GM18907 (cell line): ENCODE data around the gene CILP2.
A peak's percentile ranks its signal among the peaks of the same experiment; 100 is the strongest.

Experiments
- ATAC-seq: cut with Tn5 transposase; IDR thresholded peaks from one replicate; pipeline ENCODE4 v1.9.1; 2021; ENCODE audit warnings: mild to moderate bottlenecking, moderate library complexity; ENCODE audit not compliant: unreplicated experiment

Gene CILP2

DNA sequence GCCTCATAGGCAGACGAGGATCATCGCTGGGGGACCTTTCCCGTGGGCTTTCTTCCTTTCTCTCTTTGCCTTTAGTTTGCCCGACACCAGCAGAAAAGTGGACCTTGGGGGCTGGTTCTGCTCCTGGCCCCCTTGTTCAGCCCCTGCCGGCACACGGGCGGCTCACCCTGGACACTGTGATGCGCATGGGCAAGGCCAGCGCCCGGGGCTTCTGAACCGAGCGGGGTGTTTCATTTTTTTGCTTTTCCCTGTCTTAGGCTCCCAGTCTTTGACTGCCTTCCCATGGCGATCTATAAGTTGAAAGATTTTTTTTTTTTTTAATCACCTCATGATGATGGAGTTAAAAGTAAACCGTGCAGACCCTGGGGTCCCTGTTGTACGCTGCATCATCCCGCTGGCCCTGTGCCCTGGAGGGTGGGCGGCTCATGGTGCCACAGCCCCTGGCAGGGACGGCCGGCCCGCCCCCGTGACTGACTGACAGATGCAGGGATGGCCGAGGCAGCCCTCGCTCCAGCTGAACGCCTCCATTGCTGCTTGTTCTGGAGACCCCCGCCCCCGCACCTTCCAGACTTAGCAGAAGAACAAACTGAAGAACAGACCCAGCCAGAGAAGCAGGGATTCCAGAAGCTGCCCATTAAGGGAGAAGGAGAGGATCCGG, 32.3 kb upstream of the CILP2 start:
- ATAC-seq, result no peak

DNA sequence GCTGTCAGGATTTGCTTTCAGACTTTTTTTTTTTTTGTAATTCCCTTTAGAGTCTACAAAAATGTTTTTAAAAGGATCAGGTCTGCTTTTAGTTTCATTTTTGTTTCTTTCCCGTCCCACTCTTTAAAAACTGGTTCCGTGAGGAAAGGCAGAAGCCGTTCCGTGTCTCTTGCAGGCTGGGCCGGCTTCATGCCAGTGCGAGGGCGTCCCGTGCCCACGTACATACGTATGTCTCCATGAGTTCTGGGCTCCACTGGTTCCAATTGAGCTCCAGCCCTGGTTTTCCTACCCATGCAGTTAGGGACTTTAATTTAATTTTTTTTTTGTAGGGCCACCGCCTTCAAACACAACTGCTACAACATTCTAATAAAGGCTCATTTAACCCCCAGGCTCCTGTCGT, 31.5 kb upstream of the CILP2 start:
- ATAC-seq, result no peak

DNA sequence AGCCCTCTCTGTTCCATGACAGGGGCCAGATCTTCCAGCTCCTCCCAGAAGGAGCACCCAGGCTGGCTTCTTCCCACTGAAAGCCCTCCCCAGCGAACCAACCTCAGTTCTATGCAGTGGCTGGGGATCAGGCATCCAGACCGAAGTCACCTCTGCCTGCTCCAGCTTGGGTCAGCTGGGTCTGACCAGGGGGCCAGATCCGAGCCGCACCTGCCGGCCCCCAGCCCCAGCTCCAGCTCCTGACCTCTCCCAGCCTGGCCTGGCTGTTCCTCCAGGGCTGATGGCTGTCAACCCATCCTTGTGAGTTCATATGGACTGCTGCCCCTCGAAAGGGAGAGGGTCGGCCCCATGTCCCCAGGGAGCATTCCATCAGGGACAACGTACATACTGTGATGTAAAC, 30.7 kb upstream of the CILP2 start:
- no peak for ATAC-seq

DNA sequence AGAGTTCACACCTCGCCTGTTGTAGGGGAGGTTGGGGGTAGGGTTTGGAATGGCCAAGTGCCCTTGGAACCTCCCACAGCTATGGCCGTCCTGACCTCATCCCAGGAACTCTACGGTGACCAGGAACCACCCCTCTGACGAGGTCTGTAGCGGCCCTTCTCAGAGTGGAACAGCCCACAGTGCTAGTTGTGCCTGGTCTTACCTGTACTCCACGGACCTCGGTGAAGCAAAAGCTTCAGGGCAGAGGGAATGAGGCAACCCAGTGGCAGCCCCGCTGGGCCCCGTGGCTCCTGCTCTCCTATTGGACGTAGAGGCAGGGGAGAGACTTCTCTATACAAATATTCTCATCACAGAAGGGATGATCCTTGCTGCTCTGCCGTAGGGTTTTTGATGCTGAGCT, 29.8 kb upstream of the CILP2 start:
- ATAC-seq, result no peak

DNA sequence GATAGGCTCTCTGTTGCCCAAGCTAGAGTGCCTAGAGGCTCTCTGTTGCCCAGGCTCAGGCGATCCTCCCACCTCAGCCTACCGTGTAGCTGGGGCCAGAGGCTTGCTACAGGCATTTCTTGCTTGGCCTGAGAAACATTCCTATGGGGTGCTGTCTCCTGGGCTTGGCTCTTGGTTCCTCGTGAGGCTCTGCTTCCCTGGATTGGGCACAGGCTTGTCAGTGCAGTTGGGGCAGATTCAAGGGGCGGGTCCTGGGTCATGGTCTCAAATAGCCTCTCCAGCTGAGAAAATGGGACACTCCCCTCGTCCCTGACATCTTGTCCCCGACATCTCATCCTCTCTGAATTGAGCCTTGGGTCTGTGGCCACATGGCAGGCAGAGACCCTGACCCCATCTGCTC, 27.6 kb upstream of the CILP2 start:
- no peak for ATAC-seq

DNA sequence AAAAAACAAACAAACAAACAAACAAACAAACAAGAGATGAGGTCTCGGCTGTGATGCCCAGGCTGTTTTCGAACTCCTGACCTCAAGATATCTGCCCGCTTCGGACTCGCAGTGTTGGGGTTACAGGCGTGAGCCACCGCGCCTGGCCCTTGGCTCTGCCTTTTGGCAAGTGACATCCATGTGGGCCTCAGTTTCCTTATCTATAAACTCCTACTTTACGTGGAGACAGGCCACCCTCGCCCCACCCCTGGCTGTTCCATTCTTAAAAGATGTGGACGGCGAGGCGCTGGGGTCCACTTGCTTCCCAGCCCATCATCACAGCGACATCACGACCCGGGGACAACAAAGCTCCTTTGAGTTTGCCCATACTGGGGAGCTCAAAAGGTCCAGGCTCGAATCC, 24.4 kb upstream of the CILP2 start:
- no peak for ATAC-seq

DNA sequence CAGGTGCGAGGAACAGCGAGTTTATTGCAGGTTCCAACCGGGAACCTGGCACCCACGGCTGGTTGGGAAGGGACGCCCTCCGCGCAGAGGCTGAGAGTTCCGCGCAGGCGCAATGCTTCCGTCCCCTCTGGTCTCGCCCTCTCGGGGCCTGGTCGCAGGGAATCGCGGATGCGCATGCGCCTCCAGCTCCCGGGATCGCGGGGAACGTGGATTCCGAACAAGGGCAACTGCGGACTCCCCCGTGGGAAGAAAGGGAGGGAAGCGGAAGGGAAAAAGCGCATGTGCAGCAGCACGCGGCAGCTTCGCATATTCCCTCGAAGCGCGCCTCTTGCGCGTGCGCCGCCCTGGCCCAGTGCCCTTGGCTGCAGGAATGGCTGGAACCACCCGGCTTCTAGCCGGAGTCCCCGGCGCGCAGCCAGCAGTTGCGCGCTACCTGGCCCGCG, 23.8 kb upstream of the CILP2 start:
- ATAC-seq, result no peak

DNA sequence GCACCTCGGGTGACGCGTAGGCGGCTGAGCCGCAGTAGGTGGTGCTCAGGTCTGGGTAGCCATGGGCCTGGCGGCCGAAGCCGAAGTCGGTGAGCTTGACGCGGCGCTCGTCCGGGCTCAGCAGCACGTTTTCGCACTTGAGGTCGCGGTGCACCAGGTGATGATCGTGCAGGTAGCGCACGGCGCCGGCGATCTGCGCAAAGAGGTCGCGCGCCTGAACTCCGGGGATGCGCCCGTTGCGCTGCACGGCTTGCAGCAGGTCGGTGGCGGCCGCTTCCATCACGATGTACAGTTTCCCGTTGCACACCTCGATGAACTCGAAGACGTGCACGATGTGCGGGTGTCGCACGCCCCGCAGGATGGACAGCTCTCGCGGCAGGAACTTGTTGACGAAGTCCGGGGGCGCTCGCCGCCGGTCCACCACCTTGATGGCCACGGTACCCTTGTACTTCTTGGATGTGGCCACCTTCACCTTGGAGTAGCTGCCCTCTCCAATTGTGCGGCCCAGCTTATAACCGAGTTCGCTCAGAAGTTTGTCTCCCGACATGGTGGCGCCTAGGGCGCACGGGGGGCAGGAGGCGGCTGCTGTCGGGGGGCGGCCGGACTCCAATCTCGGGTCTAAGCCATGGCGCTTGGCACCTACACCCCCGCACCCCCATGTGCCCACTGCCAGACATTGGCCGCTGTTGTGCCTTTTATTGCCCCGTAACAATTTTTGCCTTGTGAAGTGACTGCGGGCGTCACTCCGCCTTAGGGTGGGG, 23.0 kb upstream of the CILP2 start, which contains the start of gene TSSK6:
TSSK6 (minus strand) TSS at position 668 of the 761 bp plus-strand sequence; CDS start at position 547, 121 bp downstream.
- ATAC-seq, result no peak

DNA sequence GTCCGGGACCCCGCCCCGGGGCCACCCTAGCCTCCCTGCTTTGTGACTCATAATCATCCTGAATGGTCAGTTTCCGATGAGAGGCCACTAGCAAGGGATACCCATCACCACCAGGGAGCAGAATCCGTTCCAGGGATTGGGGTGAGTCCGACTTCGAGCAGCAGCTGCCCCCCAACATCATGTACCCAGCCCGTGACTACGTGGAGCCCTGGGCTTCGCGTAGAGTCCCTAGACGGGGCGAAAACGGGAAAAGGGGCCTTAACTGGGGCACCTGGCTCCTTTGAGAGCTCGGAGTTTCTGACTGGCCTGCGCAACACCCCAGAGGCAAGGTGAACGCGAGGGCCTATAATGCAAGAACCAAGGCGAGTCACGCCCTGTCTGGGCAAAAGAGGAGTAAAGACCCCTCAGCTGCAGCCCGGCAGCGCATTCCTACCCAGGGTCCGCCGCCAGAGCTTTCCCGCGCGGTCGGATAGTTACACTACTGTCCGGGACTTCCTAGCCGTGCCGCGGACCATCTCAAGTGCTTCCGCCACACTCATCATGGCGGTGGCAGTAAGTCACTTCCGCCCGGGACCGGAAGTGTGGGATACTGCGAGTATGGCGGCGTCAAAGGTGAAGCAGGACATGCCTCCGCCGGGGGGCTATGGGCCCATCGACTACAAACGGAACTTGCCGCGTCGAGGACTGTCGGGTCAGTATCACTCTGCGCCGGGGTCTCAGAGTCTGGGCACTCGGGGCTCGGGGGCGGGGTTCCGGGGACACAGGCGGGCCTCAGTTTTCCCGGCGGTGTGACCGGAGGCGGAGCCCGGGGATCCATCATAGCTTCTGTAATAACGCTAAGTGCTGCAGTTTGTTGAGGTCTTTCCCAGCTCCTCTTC, 22.2 kb upstream of the CILP2 start, which contains the start of gene NDUFA13:
NDUFA13 (plus strand) TSS at position 584 of the 878 bp plus-strand sequence; CDS start at position 598, 14 bp downstream.
- peak; percentile 89 for ATAC-seq

DNA sequence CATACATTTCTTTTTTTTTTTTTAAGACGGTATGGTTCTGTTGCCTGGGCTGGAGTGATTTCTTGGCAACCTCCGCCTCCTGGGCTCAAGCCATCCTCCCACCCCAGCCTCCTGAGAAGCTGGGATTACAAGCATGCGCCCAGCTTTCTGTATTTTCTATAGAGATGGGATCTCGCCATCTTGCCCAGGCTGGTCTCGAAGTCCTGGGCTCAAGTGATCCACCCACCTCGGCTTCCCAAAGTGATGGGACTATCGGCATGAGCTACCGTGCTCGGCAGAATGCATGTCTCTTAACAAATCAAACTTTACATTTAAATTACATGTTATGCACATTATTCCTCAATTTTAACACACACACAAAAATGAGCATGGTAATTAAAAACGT, 20.8 kb upstream of the CILP2 start:
- ATAC-seq, result no peak

DNA sequence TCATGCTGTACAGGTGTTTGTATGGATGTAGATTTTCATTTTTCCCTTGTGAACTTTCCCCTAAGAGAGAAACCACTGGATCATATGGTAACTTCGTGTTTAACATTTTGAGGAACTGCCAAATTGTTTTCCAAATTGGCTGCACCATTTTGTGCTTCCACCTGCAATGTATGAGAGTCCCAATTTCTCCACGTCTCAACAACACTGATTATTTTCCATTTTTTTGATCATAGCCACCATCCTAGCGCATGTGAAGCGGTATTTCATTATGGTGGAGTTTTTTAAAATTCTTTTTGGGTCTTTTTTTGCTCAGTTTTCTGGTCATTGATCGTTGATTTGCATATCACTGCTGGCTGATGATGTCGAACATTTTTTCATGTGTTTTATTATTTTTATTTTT, 17.1 kb upstream of the CILP2 start:
- no peak for ATAC-seq

DNA sequence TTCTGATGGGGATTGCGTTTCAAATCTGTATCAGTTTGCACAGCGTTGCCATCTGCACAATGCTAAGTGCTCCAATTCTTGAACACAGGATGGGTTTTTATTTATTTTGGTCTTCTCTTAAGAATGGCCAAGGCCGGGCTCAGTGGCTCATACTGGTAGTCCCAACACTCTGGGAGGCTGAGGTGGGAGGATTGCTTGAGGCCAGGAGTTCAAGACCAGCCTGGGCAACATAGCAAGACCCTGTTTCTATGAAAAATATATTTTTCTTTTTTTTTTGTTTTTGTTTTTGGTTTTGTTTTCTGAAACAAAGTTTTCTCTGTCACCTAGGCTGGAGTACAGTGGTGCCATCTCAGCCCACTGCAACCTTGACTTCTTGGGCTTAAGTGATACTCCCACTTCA, 14.9 kb upstream of the CILP2 start:
- no peak for ATAC-seq

DNA sequence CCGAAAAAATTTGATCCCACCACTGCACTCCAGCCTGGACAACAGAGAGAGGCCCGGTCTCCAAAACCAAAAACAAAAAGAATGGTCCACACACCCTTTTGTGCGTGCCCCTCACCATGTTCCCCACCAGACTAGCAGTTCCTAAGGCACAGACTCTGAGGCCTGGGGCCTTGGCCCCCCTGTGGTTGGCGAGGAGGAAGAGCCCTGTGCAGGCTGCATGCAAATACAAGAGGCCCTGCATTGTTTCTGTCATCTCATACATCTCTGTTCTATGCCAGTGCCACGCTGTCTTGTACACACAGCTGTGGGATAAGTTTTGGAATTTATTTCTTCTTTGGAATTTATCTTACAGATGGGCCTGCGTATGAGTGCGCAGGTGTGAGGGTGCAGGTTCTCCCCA, 14.0 kb upstream of the CILP2 start:
- no peak for ATAC-seq

DNA sequence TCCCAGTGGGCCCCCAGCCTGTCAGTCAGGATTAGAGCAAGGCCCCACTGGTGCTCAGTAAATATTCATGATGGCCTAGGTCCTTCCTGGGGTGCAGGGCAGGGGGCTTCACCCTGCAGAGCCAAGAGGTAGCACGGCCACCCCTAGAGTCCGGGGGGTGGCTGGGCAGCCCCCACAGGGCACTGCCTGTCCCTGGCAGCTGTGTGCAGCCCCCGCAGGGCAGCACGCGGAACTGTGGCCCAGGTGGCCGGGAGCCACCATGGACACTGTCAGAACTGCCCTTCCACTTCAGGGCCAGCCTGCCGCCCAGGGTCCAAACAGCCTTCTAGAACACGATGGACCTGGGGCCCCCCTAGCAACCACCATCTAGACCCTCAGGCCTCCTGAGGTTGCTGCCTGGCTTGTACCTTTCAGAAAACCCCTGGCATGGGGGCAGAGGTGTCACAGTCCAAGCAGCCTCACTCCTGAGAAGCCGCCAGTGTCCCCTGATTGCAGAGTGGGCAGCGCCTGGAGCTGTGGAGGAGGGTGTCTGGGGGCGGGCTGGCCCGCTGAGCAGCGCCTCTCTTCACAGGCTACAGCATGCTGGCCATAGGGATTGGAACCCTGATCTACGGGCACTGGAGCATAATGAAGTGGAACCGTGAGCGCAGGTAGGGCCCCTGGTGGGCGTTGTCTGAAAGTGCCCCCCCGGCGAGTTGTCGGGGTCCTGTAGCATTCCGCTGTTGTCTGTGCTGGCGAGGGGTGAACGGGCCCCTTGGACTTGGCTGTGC, 12.3 kb upstream of the CILP2 start:
- ATAC-seq, result no peak

DNA sequence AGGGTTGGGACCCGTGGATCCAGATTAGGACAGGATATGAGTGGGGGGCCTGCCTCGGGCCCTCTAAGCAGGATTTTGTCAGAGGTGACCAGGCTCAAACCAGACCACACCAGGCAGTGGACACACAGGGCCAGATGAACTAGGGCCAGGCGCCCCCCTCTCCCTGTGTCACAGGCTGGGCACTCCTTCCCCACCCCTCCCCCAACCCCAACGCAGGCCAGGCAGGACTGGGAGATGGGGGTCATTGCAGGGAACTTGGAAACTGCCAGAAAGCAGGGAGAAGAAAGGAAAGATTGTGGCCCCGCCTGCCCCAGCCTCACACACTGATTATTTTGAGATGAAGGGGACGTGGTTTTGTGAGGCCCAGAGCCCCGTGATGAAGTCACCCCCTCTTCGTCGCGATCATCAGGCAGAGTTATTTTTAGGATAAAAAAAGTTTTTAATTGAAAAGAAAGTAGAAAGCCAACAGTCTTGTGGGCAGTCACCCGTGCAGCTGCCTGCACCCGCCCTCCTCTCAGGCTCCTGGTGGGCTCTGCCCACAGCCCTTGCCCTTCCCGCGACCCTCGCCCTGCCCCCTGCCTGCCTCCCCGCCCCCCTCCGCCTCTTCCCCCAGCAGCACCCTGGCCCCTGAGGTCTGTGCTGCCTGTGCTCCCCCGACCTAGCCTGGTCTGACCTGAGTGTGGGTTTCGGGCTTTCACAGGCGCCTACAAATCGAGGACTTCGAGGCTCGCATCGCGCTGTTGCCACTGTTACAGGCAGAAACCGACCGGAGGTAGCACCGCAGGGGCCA, 11.3 kb upstream of the CILP2 start:
- ATAC-seq, result no peak

DNA sequence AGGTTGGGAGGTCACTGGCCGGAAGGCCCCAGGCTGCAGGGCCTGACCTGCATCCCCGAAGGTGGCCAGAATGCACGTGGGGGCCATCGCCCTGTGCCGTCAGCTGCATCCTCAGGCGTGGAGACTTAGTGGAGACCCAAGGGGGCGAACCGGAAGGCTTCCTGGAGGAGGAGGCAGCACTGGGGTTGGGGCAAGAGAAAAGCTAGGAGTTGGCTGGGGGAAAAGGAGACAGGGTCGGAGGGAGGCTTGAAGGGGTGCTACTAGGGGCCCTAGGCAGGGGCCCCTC, 10.8 kb upstream of the CILP2 start:
- no peak for ATAC-seq

DNA sequence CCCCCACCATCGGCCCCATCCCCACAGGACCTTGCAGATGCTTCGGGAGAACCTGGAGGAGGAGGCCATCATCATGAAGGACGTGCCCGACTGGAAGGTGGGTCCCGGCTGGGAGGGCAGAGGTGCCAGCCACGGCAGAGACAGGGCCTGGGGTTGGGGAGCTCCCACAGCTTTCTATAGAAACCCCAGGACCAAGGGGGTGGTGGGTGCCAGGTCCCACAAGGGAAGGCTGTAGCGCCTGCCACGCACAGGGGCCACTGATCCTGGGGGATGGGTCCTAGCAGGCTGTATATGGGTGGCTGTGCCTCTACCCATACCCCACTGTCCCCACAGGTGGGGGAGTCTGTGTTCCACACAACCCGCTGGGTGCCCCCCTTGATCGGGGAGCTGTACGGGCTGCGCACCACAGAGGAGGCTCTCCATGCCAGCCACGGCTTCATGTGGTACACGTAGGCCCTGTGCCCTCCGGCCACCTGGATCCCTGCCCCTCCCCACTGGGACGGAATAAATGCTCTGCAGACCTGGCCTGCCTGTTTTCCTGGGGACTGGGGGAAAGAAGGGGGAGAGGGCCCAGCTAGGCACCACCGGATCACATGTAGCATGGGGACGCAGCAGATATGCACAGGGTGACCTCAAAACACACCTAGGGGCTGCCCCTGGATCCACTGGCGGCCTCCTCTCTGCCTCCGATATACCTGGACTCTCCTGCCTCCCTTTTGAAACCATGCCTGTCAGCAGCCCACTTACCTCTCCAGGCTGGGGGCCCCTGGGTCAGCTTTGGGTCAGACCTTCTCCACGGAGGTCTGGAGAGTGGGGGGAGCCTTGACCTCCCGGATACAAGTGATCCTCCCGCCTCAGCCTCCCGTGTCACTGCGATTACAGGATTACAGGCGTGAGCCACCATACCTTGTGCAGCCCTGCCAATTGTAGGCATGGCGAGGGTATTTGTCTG, 10.1 kb upstream of the CILP2 start:
- ATAC-seq, result no peak

DNA sequence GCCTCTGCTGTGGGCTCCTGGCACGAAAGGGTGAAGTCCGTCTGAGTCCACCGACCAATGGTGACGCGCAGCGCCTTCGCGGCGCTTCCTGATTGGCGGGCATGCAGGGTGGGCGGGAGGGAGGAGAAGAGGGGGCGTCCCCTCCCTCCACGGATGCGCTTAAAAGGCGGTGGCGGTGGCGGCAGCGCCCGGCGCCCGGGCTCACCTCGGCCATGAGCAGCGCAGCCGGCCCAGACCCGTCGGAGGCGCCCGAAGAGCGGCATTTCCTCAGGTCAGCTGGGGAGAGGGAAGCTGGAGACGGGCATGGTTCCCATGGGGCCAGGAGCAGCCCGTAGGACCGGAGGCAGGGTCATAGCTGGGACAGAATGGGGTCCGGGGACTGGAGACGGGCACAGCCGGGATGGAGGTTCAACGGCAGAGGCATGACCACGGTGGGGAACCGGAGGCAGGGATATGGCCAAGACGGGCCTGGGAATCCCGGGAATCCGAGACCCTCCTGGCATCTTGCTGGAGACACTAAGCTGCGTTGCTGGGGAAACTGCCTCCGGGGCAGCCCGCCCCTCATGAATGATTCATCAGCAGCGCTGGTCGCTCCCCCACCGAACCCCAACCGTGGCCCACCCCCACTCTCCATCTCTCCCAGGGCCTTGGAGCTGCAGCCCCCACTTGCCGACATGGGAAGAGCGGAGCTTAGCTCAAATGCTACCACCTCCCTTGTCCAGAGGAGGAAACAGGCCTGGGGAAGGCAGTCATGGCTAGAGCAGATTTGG, 9.2 kb upstream of the CILP2 start, which contains the start of gene YJEFN3:
YJEFN3 (plus strand) TSS at position 191 of the 770 bp plus-strand sequence; CDS start at position 213, 22 bp downstream.
- no peak for ATAC-seq
